ENCODE measurements around the gene SNX30.

GRCh38 chr9:112890106-112891081, 139.8 kb downstream of the SNX30 start, which contains the start of gene SLC46A2:
- TF ChIP-seq CTCF (IDR thresholded peaks at IDR 0.05) (no peak), POLR2A (IDR thresholded peaks at IDR 0.05) (no peak)

All from prostate gland (tissue), 2 donors.